Measurements from ENCODE around the gene FARS2. TPM values are rescaled to one million over a fixed set of nuclear protein-coding genes. Genes with fewer than 3 reads are reported as not detected.
"Not testable (repeated sequence)": the region's sequence is repeated elsewhere in the genome, so short reads cannot be mapped to it uniquely, and the experiment has no call there.

FARS2 gene
- total RNA-seq, 1 donor from 2014 or later: 8.2 TPM

DNA sequence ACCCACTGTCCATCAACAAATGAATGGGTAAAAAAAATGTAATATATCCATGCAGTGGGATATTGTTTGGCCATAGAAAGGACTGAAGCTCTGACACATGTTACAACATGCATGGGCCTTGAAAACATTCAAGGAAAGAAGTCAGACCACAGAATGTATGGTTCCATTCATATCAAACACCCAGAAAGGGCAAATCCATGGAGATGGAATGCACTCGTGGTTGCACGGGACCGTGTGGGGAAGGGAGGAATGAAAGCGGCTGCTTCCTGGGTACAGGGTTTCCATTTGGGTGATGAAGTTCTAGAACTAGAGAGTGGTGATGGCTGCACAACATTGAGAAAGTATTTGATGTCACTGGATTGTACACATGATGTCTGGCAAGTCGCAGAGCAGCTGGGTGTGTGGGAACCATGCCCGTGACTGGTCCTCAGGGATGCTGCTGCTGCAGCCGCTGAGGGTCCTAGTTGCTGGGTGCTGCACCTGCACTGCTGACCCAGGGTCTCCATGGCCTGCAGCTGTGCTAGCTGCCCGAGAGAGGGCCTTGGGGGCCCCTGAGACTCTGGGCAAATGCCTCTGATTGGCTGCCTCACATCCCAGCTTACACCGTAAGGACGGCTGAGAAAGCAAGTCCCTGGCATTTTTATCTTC, 525.1 kb downstream of the FARS2 start:
- TF ChIP-seq, protein P1, sequence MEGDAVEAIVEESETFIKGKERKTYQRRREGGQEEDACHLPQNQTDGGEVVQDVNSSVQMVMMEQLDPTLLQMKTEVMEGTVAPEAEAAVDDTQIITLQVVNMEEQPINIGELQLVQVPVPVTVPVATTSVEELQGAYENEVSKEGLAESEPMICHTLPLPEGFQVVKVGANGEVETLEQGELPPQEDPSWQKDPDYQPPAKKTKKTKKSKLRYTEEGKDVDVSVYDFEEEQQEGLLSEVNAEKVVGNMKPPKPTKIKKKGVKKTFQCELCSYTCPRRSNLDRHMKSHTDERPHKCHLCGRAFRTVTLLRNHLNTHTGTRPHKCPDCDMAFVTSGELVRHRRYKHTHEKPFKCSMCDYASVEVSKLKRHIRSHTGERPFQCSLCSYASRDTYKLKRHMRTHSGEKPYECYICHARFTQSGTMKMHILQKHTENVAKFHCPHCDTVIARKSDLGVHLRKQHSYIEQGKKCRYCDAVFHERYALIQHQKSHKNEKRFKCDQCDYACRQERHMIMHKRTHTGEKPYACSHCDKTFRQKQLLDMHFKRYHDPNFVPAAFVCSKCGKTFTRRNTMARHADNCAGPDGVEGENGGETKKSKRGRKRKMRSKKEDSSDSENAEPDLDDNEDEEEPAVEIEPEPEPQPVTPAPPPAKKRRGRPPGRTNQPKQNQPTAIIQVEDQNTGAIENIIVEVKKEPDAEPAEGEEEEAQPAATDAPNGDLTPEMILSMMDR (IDR thresholded peaks at IDR 0.05; ENCODE audit: insufficient read depth, low read length, poor library complexity, severe bottlenecking): no peak
- no peaks in the 10 kb centered on the region for H3K36me3 ChIP-seq (ENCODE audit: control insufficient read depth, insufficient read depth, low read length)
- no peak for DNase-seq (ENCODE audit: low read depth)
- H3K4me3 ChIP-seq (ENCODE audit: low read depth, low read length): no peak overlapping the region
- no peaks in the 10 kb centered on the region for H3K27me3 ChIP-seq (ENCODE audit: control insufficient read depth, insufficient read depth, low read length)

DNA sequence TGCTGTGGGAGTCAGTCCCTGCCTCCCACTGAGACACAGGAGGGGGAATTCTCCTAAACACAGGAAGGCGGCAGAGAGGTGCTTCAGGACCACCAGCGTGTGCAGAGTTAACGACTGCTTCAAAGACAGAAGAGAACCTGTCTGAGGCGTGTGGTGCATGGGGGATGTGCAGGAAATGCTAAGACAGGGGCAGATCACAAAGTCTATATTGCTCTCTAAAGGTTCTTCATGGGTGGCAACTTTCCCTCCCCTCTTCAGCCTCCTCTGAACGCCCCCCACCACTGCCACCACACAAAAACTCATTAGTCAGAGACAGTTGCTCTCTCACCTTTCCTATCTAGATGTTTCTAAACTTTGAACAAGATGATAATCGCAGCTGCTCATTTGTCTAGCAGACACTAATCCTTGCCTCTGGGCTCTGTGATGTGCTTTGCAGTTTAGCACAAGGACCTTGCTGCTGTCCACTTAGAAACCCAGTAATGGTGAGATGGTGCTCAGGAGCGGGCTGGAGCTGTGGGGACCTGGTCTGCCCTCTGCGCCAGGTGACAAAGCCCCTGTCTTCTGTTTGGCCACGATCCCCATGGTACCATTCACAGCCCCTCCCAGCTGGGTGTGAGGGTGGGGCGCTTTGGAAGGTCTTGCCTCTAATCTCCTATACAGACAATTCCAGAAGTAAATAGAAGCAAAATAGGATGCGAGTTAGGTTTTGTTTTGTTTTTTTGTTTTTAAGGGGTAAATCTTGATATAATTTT, 525.8 kb downstream of the FARS2 start:
- DNase-seq (ENCODE audit: low read depth): no peak
- TF ChIP-seq, protein P1 (IDR thresholded peaks at IDR 0.05; ENCODE audit: insufficient read depth, low read length, poor library complexity, severe bottlenecking): no peak
- Histone ChIP-seq H3K4me3 (ENCODE audit: low read depth, low read length) (no peak overlapping the region), H3K27me3 (ENCODE audit: control insufficient read depth, insufficient read depth, low read length) (no peaks in the 10 kb centered on the region), H3K36me3 (ENCODE audit: control insufficient read depth, insufficient read depth, low read length) (no peaks in the 10 kb centered on the region)

DNA sequence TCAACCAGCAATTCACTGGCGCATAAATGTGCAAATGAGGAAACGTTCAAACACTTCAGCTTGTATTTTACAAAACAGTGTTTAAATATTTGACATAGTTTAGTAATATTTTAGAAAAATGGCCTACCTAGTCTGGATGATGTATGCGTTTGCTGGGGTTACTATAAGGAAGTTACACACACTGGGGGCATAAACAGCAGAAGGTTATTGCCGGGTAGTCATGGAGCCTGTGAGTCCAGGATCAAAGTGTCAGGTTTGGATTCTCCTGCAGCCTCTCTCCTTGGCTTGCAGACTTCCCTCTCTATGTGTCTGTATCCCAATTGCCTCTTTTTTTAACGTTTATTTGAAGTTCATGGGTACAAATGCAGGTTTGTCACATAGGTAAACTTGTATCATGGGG, 528.1 kb downstream of the FARS2 start:
- DNase-seq (ENCODE audit: low read depth); H3K27me3 ChIP-seq (ENCODE audit: control insufficient read depth, insufficient read depth, low read length); H3K4me3 ChIP-seq (ENCODE audit: low read depth, low read length); H3K36me3 ChIP-seq (ENCODE audit: control insufficient read depth, insufficient read depth, low read length): not testable (repeated sequence)

GRCh38 chr6:5796555-5796954, 535.2 kb downstream of the FARS2 start:
- not testable (repeated sequence) for H3K27me3 ChIP-seq (ENCODE audit: control insufficient read depth, insufficient read depth, low read length); DNase-seq (ENCODE audit: low read depth); H3K36me3 ChIP-seq (ENCODE audit: control insufficient read depth, insufficient read depth, low read length); H3K4me3 ChIP-seq (ENCODE audit: low read depth, low read length)

- H3K27me3 ChIP-seq (ENCODE audit: control insufficient read depth, insufficient read depth, low read length); DNase-seq (ENCODE audit: low read depth); H3K36me3 ChIP-seq (ENCODE audit: control insufficient read depth, insufficient read depth, low read length); H3K4me3 ChIP-seq (ENCODE audit: low read depth, low read length): not testable (repeated sequence)
Observed at GRCh38 chr6:5806406-5806805, 545.1 kb downstream of the FARS2 start.

DNA sequence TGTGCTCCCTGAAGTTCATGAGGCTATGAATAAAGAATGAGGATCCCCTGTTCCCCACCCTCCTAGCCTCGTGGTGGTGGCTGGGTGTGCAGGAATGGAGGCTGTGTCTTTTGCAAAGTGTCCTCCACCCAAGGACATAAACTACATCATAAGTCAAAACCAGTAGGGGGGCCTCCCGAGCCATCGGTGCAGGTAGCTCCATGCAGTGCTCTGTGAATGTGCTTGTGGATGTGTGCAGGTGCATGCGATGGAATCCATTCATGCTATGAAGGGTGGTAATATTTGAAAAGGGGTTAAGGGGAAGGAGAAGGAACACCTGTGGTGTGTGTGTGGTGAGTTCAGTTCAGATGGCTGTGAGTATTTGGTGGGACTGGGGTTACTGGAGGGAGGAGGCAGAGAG, 548.1 kb downstream of the FARS2 start:
- TF ChIP-seq, protein P1 (IDR thresholded peaks at IDR 0.05; ENCODE audit: insufficient read depth, low read length, poor library complexity, severe bottlenecking): no peak
- Histone ChIP-seq H3K4me3 (ENCODE audit: low read depth, low read length) (no peak overlapping the region), H3K27me3 (ENCODE audit: control insufficient read depth, insufficient read depth, low read length) (no peaks in the 10 kb centered on the region), H3K36me3 (ENCODE audit: control insufficient read depth, insufficient read depth, low read length) (no peaks in the 10 kb centered on the region)
- no peak for DNase-seq (ENCODE audit: low read depth)

- TF ChIP-seq, protein P1 (IDR thresholded peaks at IDR 0.05; ENCODE audit: insufficient read depth, low read length, poor library complexity, severe bottlenecking): no peak
- H3K36me3 ChIP-seq (ENCODE audit: control insufficient read depth, insufficient read depth, low read length): no peaks in the 10 kb centered on the region
- no peaks in the 10 kb centered on the region for H3K27me3 ChIP-seq (ENCODE audit: control insufficient read depth, insufficient read depth, low read length)
- no peak overlapping the region for H3K4me3 ChIP-seq (ENCODE audit: low read depth, low read length)
- DNase-seq (ENCODE audit: low read depth): no peak
Observed at GRCh38 chr6:5811997-5812396, 550.7 kb downstream of the FARS2 start.

Data from kidney epithelial cell (primary cell).